ENCODE results near the gene PRDX2. TPM values are rescaled to one million over a fixed set of nuclear protein-coding genes. Genes with fewer than 3 reads are reported as not detected.

PRDX2 gene
- total and polyA plus RNA-seq, 2 of the 4 experiments (the other 2 are of a cell fraction): 371 to 378 TPM

GRCh38 chr19:12779162-12779993, 22.2 kb downstream of the PRDX2 start (continued):
- TF ChIP-seq RFX5 (IDR thresholded peaks at IDR 0.05; ENCODE audit: low read depth, low read length) (no peak), FOS (IDR thresholded peaks at IDR 0.05; ENCODE audit: low read depth, low read length) (peak; percentile 62; the same call in 1 of the 2 replicates), RAD21 (IDR thresholded peaks at IDR 0.05; ENCODE audit: low read length) (no peak)

- Histone ChIP-seq H3K4me2 (ENCODE audit: low read depth, low read length) (peak overlapping the region; percentile 84), H3K9me3 (ENCODE audit: control insufficient read depth, insufficient read depth, low read length) (no peaks in the 10 kb centered on the region), H4K91ac (ENCODE audit: insufficient read depth, low read depth, low read length) (peak overlapping the region; percentile 98), H3K4ac (ENCODE audit: low read depth, low read length) (peak overlapping the region; percentile 99), H2AK5ac (ENCODE audit: low read depth, low read length) (peak overlapping the region; percentile 99), H3K79me1 (ENCODE audit: low read depth in 1 of 2, low read length in 2 of 2) (peaks cover 0 to 47% of the 10 kb centered on the region in 2 experiments; a peak in 3 of 4 replicates), H3K4me1 (ENCODE audit: control insufficient read depth, insufficient read depth, low read length) (peaks cover 33% of the 10 kb centered on the region), H3K9ac (ENCODE audit: low read depth, low read length) (peak overlapping the region; percentile 56), H2AK9ac (replicated peaks; ENCODE audit: low read depth, low read length, poor library complexity) (peak overlapping the region; percentile 98), H2BK20ac (ENCODE audit: low read depth, low read length) (peak overlapping the region; percentile 28; the same call in 1 of the 2 replicates), H3K56ac (ENCODE audit: extremely low read depth, insufficient read depth, low read length) (peak overlapping the region; percentile 73), H2BK15ac (ENCODE audit: low read depth, low read length) (peak overlapping the region; percentile 91; the same call in 2 of the 3 replicates), H3K23ac (ENCODE audit: low read depth, low read length) (peak overlapping the region; percentile 95; the same call in 1 of the 2 replicates), H2BK5ac (ENCODE audit: low read depth, low read length, poor library complexity, severe bottlenecking) (peak overlapping the region; percentile 88), H3K14ac (replicated peaks; ENCODE audit: low read depth, low read length) (peak overlapping the region; percentile 96), H4K5ac (ENCODE audit: low read depth, low read length) (peak overlapping the region; percentile 88), H2AFZ (replicated peaks; ENCODE audit: low read length, poor library complexity) (peak overlapping the region; percentile 98), H3K9me1 (ENCODE audit: insufficient read depth, low read length) (peaks cover 26% of the 10 kb centered on the region), H3K4me3 (ENCODE audit: insufficient read depth, low read depth, low read length) (no peak overlapping the region; the same call in 1 of the 2 replicates), H2BK120ac (ENCODE audit: low read depth, low read length) (peak overlapping the region; percentile 95), H3K27ac (ENCODE audit: insufficient read depth, low read length) (peak overlapping the region; percentile 82), H3K36me3 (ENCODE audit: control insufficient read depth, insufficient read depth, low read length) (no peaks in the 10 kb centered on the region), H3K27me3 (ENCODE audit: control insufficient read depth, insufficient read depth, low read length) (no peaks in the 10 kb centered on the region), H4K20me1 (ENCODE audit: insufficient read depth, low read length) (peaks cover 3% of the 10 kb centered on the region; the same call in 1 of the 2 replicates), H3K18ac (ENCODE audit: low read depth, low read length) (peak overlapping the region; percentile 87), H4K8ac (ENCODE audit: low read depth in 2 of 2, low read length in 2 of 2) (peak overlapping the region; percentile 98 to 99)
- no peak for DNase-seq
- BruUV-seq (replicated peaks): no TSS peak
- ChIA-PET CTCF (interaction anchor here (1.1 to 2.9 kb wide), 5 partner anchors 10 to 69 kb away, joined by 3 to 23 read pairs (median 10); no protein-coding TSS in a partner anchor), POLR2A (ENCODE audit: unreplicated experiment) (interaction anchor here (2.5 kb wide), 2 partner anchors 13 to 14 kb away, joined by 9 to 11 read pairs; partner anchors contain the start of gene JUNB)
- intact Hi-C loops (cut with micrococcal nuclease): no loop called here
- in situ Hi-C loops (cut with MboI; ENCODE audit: low sequenced_read_pairs): loop anchor here (25.0 kb wide), 1 partner anchor 1058 kb away; no protein-coding TSS in a partner anchor
- WGBS, 2 experiments (ENCODE audit: extremely low coverage in 2 of 2, insufficient read length in 1 of 2): no CpG with 5 or more reads among the region's 6 CpGs
- dilution Hi-C loops (cut with HindIII; ENCODE audit: low sequenced_read_pairs, unreplicated experiment): no loop called here
- ATAC-seq (ENCODE audit: low read depth): no peak
- TF ChIP-seq MAFK (IDR thresholded peaks at IDR 0.05; ENCODE audit: low read depth, low read length): no peak
- no peak for TF ChIP-seq RAD21 (IDR thresholded peaks at IDR 0.05; ENCODE audit: low read length)
- TF ChIP-seq FOS (IDR thresholded peaks at IDR 0.05; ENCODE audit: low read depth, low read length): no peak
- TF ChIP-seq BHLHE40 (IDR thresholded peaks at IDR 0.05; ENCODE audit: low read depth, low read length): no peak
- TF ChIP-seq ELK1 (IDR thresholded peaks at IDR 0.05; ENCODE audit: borderline replicate concordance, low read depth, low read length): no peak
- TF ChIP-seq POLR2A (IDR thresholded peaks at IDR 0.05; ENCODE audit: low read depth, low read length): no peak
- TF ChIP-seq USF2 (IDR thresholded peaks at IDR 0.05; ENCODE audit: low read depth, low read length): no peak
- TF ChIP-seq SMC3 (IDR thresholded peaks at IDR 0.05; ENCODE audit: low read depth, low read length): no peak
- TF ChIP-seq MXI1 (IDR thresholded peaks at IDR 0.05; ENCODE audit: borderline replicate concordance, low read depth, low read length): no peak
- TF ChIP-seq RFX5 (IDR thresholded peaks at IDR 0.05; ENCODE audit: low read depth, low read length): no peak
These were observed 22.8 kb downstream of the PRDX2 start for GRCh38 chr19:12778905-12779161.
